GM12892 (cell line): Measurements from ENCODE around the gene ATP5MC3.

Experiments
- POLR2A ChIP-seq: IDR thresholded peaks from 2 replicates; pipeline ENCODE4 v1.6.1; 2011; ENCODE audit warnings: low read depth, low read length, control low read depth
- POLR2AphosphoS5 ChIP-seq: IDR thresholded peaks from 2 replicates; pipeline ENCODE4 v1.6.1; 2011; ENCODE audit warnings: low read depth, low read length, control low read depth

- TF ChIP-seq POLR2AphosphoS5 (peak; percentile 95), POLR2A (peak; percentile 96)
Measured at GRCh38 chr2:175181104-175181876, at the start of gene ATP5MC3.
